Measurements from ENCODE around the gene VTI1B. TPM values are rescaled to one million over a fixed set of nuclear protein-coding genes. Genes with fewer than 3 reads are reported as not detected.
A peak's percentile ranks its signal among the peaks of the same experiment; 100 is the strongest.

VTI1B gene
- total RNA-seq, 4 donors from 2014 or later = 77.0 to 98.5 (median 90.4) TPM

DNA sequence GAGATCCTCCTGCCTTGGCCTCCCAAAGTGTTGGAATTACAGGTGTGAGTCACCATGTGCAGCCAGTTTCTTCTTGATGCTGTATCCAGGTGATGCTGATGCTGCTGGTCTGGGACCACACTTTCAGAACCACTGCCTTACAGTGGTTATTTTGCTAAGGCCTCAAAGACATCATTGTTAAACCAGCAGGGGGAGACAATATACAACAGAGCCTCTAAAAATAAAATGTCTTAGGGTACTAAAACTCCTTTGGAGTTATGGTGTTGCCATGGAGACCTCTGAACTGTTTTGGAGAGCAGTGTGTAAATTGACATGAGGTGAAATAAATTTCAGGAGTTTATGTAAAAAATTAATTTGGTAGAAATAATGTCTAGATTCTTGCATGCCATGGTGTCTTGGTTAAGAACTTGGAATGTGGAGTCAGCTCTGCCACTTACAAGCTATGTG is 55.8 kb downstream of the VTI1B start:
- Histone ChIP-seq H3K4me3 (no peak overlapping the region), H3K27me3 (no peaks in the 10 kb centered on the region), H3K4me1 (peaks cover 0 to 45% (median 0%) of the 10 kb centered on the region in 3 donors), H3K9me3 (no peaks in the 10 kb centered on the region), H3K27ac (peak overlapping the region; percentile 34 to 87 (median 81)), H3K36me3 (no peaks in the 10 kb centered on the region)
- peak; percentile 17 for ATAC-seq
- no peak for TF ChIP-seq EP300 (IDR thresholded peaks at IDR 0.05)
- TF ChIP-seq, protein P1, sequence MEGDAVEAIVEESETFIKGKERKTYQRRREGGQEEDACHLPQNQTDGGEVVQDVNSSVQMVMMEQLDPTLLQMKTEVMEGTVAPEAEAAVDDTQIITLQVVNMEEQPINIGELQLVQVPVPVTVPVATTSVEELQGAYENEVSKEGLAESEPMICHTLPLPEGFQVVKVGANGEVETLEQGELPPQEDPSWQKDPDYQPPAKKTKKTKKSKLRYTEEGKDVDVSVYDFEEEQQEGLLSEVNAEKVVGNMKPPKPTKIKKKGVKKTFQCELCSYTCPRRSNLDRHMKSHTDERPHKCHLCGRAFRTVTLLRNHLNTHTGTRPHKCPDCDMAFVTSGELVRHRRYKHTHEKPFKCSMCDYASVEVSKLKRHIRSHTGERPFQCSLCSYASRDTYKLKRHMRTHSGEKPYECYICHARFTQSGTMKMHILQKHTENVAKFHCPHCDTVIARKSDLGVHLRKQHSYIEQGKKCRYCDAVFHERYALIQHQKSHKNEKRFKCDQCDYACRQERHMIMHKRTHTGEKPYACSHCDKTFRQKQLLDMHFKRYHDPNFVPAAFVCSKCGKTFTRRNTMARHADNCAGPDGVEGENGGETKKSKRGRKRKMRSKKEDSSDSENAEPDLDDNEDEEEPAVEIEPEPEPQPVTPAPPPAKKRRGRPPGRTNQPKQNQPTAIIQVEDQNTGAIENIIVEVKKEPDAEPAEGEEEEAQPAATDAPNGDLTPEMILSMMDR (IDR thresholded peaks at IDR 0.05) = peak; percentile 58 to 85 (median 82)

DNA sequence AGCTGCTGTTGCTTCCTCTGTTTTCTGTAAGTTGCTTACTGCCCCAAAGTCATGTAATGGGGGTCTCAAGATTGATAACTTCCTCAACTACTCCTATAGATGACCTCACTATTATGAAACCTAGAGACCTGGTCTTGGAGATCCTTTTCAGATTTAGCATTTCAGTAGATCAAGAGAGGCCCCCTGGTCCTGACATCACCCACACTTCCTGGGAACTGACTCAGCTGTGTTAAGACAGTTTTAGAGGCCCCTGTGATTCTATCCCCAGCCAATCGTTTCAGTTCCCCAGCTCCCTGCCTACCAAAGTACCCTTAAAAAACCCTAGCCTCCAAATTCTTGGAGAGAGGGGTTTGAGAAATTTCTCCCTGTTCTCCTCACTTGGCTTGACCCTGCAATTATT is 63.9 kb downstream of the VTI1B start:
- no peak overlapping the region for H3K27ac ChIP-seq
- no peaks in the 10 kb centered on the region for H3K27me3 ChIP-seq
- no peak for TF ChIP-seq EP300 (IDR thresholded peaks at IDR 0.05)
- TF ChIP-seq POLR2AphosphoS5 (IDR thresholded peaks at IDR 0.05) = no peak
- no peak for TF ChIP-seq POLR2A (IDR thresholded peaks at IDR 0.05)
- TF ChIP-seq, protein P1 (IDR thresholded peaks at IDR 0.05) = no peak
- no peak overlapping the region for H3K4me3 ChIP-seq
- no peaks in the 10 kb centered on the region for H3K9me3 ChIP-seq
- H3K4me1 ChIP-seq = no peaks in the 10 kb centered on the region
- no peak for ATAC-seq
- no peaks in the 10 kb centered on the region for H3K36me3 ChIP-seq
- 75 to 80% methylated on average over 1 of the region's 1 CpG for WGBS, 2 donors (ENCODE audit: low coverage in 1 of 2)

DNA sequence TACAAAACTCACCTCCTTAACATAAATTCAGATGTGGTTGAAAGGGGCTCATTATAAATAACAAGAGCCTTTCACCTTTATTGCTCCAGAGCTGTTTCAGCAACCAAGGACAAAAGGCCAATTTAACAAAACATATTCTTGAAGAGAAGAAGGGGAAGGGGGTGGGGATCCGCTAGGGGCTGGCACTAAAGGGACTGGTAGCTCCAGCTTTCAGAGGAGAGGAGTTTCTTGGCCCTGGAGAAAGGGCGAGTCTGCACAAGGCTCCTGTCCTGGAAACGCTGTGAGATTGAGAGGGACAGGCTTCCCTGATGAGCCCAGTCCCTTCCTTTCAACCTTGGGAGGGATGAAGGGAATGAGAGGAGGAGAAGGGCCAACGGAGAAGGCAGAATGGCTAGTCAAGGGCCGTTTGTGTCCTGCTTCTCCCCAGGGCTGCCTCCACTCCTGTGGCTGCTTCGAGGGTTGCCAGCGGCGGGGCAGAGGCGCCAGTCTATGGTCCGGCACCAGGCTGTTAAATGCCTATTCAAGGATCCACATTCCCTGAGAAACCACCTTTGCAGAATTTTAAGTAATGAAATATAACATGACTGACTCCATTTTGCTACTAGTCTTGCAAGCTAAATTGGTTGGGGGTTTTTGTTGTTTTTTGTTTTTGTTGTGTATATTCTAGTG is 64.7 kb downstream of the VTI1B start:
- Histone ChIP-seq H3K27me3 (no peaks in the 10 kb centered on the region), H3K27ac (no peak overlapping the region), H3K4me1 (no peaks in the 10 kb centered on the region), H3K4me3 (no peak overlapping the region), H3K36me3 (no peaks in the 10 kb centered on the region), H3K9me3 (no peaks in the 10 kb centered on the region)
- no peak for ATAC-seq
- 67 to 70% methylated on average over 7 to 9 of the region's 10 CpGs for WGBS, 2 donors (ENCODE audit: low coverage in 1 of 2)
- TF ChIP-seq EP300 (IDR thresholded peaks at IDR 0.05) (no peak), POLR2AphosphoS5 (IDR thresholded peaks at IDR 0.05) (no peak), POLR2A (IDR thresholded peaks at IDR 0.05) (no peak)
- TF ChIP-seq, protein P1 (IDR thresholded peaks at IDR 0.05) = no peak

DNA sequence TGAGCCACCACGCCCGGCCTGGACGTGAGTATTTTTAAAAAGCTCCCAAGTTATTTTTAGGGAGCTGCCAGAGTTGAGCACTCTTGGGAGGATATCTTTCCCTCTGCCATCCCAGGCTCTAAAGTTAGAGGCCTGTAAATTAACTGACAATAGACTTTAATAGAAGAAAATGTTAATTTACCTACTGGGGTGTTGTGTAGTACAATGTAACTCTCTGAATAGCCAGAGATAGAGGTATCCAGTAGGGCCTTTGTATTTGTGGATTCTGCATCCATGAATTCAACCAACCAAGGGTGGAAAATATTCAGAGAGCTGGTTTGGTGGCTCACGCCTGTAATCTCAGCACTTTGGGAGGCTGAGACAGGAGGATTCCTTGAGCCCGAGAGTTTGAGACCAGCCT is 66.8 kb downstream of the VTI1B start:
- TF ChIP-seq POLR2AphosphoS5 (IDR thresholded peaks at IDR 0.05) = no peak
- TF ChIP-seq, protein P1 (IDR thresholded peaks at IDR 0.05) = no peak
- TF ChIP-seq POLR2A (IDR thresholded peaks at IDR 0.05) = no peak
- no peak for TF ChIP-seq EP300 (IDR thresholded peaks at IDR 0.05)
- H3K27me3 ChIP-seq = no peaks in the 10 kb centered on the region
- H3K9me3 ChIP-seq = no peaks in the 10 kb centered on the region
- no peak for ATAC-seq
- H3K4me3 ChIP-seq = no peak overlapping the region
- H3K36me3 ChIP-seq = no peaks in the 10 kb centered on the region
- no peaks in the 10 kb centered on the region for H3K4me1 ChIP-seq
- no peak overlapping the region for H3K27ac ChIP-seq
- WGBS, 2 donors (ENCODE audit: low coverage in 1 of 2) = 86 to 89% methylated on average over 2 to 3 of the region's 5 CpGs

DNA sequence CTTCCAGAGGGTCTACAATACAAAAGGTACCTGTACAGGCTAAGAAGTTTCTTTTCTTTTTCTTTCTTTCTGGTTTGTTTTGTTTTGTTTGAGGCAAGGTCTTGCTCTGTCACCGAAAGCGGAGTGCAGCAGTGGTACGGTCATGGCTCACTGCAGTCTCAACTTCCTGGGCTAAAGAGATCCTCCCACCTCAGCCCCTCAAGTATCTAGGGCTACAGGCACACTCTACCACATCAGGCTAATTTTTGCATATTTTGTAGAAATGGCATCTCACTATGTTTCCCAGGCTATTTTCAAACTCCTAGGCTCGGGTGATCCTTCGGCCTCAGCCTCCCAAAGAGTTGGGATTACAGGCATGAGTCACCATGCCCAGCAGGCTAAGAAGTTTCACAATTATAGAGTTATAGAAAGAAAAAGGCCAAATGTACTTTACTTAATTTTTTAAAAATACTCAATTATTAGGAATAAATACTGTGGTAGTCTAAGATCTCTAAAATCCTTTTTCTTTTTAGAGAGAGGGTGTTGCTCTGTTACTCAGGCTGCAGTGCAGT is 71.4 kb downstream of the VTI1B start:
- H3K36me3 ChIP-seq = no peaks in the 10 kb centered on the region
- no peaks in the 10 kb centered on the region for H3K27me3 ChIP-seq
- no peak overlapping the region for H3K4me3 ChIP-seq
- 63 to 69% methylated on average over 5 of the region's 5 CpGs for WGBS, 2 donors (ENCODE audit: low coverage in 1 of 2)
- H3K27ac ChIP-seq = no peak overlapping the region
- H3K9me3 ChIP-seq = no peaks in the 10 kb centered on the region
- no peak for ATAC-seq
- H3K4me1 ChIP-seq = peaks cover 0 to 22% (median 8%) of the 10 kb centered on the region in 3 donors
- TF ChIP-seq, protein P1 (IDR thresholded peaks at IDR 0.05) = no peak
- no peak for TF ChIP-seq EP300 (IDR thresholded peaks at IDR 0.05)
- TF ChIP-seq POLR2AphosphoS5 (IDR thresholded peaks at IDR 0.05) = no peak
- no peak for TF ChIP-seq POLR2A (IDR thresholded peaks at IDR 0.05)
